ENCODE data around the gene PDE8B.

GRCh38 chr5:77339337-77339890 lies 128.9 kb downstream of the PDE8B start:
- TF ChIP-seq YY1 (IDR thresholded peaks at IDR 0.05; ENCODE audit: extremely low read depth, insufficient replicate concordance, low read depth, low read length) (no peak), CTCF (IDR thresholded peaks at IDR 0.05 in 2 of 3, conservative IDR thresholded peaks at IDR 0.05 in 1 of 3; ENCODE audit: borderline replicate concordance in 1 of 3, insufficient read depth in 1 of 3, low read depth in 2 of 3, low read length in 2 of 3) (no peak), EZH2 (IDR thresholded peaks at IDR 0.05) (no peak), ZNF274 (IDR thresholded peaks at IDR 0.05; ENCODE audit: low read depth, low read length) (no peak), SIN3A (IDR thresholded peaks at IDR 0.05; ENCODE audit: low read depth) (no peak), ZBTB33 (IDR thresholded peaks at IDR 0.05; ENCODE audit: extremely low read depth, insufficient replicate concordance, low read length) (no peak), POLR2AphosphoS5 (IDR thresholded peaks at IDR 0.05; ENCODE audit: low read depth, low read length) (no peak), POLR2A (IDR thresholded peaks at IDR 0.05; ENCODE audit: borderline replicate concordance, extremely low read depth, insufficient read depth, insufficient read length) (no peak), EGR1 (IDR thresholded peaks at IDR 0.05; ENCODE audit: low read depth) (no peak)

Data from HCT116 (cell line).